ENCODE results near the gene WT1. TPM values are rescaled to one million over a fixed set of nuclear protein-coding genes. Genes with fewer than 3 reads are reported as not detected.

WT1 gene
- under 0.01 and 1.1 TPM in 2 replicates for total RNA-seq

DNA sequence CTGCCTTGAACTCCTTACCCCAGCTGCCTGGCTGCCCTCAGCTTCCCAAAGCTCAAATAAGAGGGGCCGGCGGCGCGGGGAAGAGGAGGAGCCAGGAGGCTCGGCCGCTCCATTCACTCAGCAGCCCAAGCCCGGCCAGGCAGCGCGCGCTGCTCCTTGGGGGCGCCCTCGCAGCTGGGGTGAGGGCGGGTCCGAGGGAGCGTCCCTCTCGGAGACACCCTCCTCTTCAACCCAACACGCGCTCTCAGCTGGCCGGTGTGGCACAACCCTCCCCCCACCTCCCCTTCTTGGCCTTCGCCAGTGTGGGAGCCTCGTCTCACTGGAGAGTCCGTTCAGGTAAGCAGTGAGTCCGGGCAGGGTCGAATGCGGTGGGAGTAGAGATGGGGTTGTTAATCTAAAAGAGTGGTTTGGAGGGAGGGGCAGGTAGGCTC lies at the start of gene WT1:
Gene WT1 (minus strand): TSS at position 29 of the 431 bp plus-strand sequence.

Other genes starting within 250 kb of the WT1 start
- 337 and 435 TPM in 2 replicates for gene EIF3M, start 148.3 kb upstream of the WT1 start, total RNA-seq